ENCODE results near the gene DNAJC18. TPM values are rescaled to one million over a fixed set of nuclear protein-coding genes. Genes with fewer than 3 reads are reported as not detected.

DNAJC18 gene
- total RNA-seq, 1 experiment from 2014 or later = 4.4 TPM

- ChIA-PET CTCF (no interaction called here), POLR2A (ENCODE audit: unreplicated experiment) (interaction anchor here (0.7 kb wide), 1 partner anchor 28 kb away, joined by 15 read pairs; no protein-coding TSS in a partner anchor)
- intact Hi-C loops (cut with micrococcal nuclease) = no loop called here
- no peaks in the 10 kb centered on the region for H3K9me3 ChIP-seq (ENCODE audit: low read length)
- TF ChIP-seq EZH2phosphoT487 (IDR thresholded peaks at IDR 0.05; ENCODE audit: borderline replicate concordance, low read length) (no peak), EZH2 (IDR thresholded peaks at IDR 0.05; ENCODE audit: low read length, unreplicated experiment) (no peak), CTCF (conservative IDR thresholded peaks at IDR 0.05; ENCODE audit: low read depth, low read length) (no peak)
- no peak overlapping the region for H3K4me3 ChIP-seq (ENCODE audit: low read length)
- BruUV-seq (replicated peaks) = no TSS peak
- ATAC-seq (no peak), DNase-seq (no peak)
- H4K20me1 ChIP-seq (ENCODE audit: low read length) = no peaks in the 10 kb centered on the region
- H3K4me2 ChIP-seq (ENCODE audit: low read length) = no peak overlapping the region
- no peaks in the 10 kb centered on the region for H3F3A ChIP-seq (ENCODE audit: low read length, unreplicated experiment)
- H3K9me2 ChIP-seq (replicated peaks; ENCODE audit: low read length) = no peaks in the 10 kb centered on the region
- no peak overlapping the region for H3K9ac ChIP-seq (ENCODE audit: low read length)
- no peaks in the 10 kb centered on the region for H3K79me2 ChIP-seq (ENCODE audit: low read length)
- H2AFZ ChIP-seq (ENCODE audit: low read length) = no peak overlapping the region
- no peaks in the 10 kb centered on the region for H3K36me3 ChIP-seq (ENCODE audit: low read depth, low read length)
- peaks cover 6% of the 10 kb centered on the region; the same call in 1 of the 2 replicates for H3K4me1 ChIP-seq (ENCODE audit: insufficient read depth, low read length)
- no peak overlapping the region for H3K27ac ChIP-seq (ENCODE audit: low read length)
- no peaks in the 10 kb centered on the region for H3K27me3 ChIP-seq (ENCODE audit: low read length)
These were observed 18.5 kb upstream of the DNAJC18 start for GRCh38 chr5:139457653-139458306.

GRCh38 chr5:139457241-139457640, 17.9 kb upstream of the DNAJC18 start:
- TF ChIP-seq EZH2phosphoT487 (IDR thresholded peaks at IDR 0.05; ENCODE audit: borderline replicate concordance, low read length) = no peak
- no peak for TF ChIP-seq EZH2 (IDR thresholded peaks at IDR 0.05; ENCODE audit: low read length, unreplicated experiment)
- TF ChIP-seq CTCF (conservative IDR thresholded peaks at IDR 0.05; ENCODE audit: low read depth, low read length) = no peak
- ChIA-PET CTCF (no interaction called here), POLR2A (ENCODE audit: unreplicated experiment) (no interaction called here)
- no peak overlapping the region for H3K27ac ChIP-seq (ENCODE audit: low read length)
- no peaks in the 10 kb centered on the region for H3K27me3 ChIP-seq (ENCODE audit: low read length)
- no peaks in the 10 kb centered on the region for H3K9me3 ChIP-seq (ENCODE audit: low read length)
- H3K4me3 ChIP-seq (ENCODE audit: low read length) = no peak overlapping the region
- ATAC-seq (no peak), DNase-seq (no peak)
- H2AFZ ChIP-seq (ENCODE audit: low read length) = no peak overlapping the region
- intact Hi-C loops (cut with micrococcal nuclease) = no loop called here
- no peak overlapping the region for H3K9ac ChIP-seq (ENCODE audit: low read length)
- H4K20me1 ChIP-seq (ENCODE audit: low read length) = no peaks in the 10 kb centered on the region
- H3K4me1 ChIP-seq (ENCODE audit: insufficient read depth, low read length) = peaks cover 6% of the 10 kb centered on the region; the same call in 1 of the 2 replicates
- no peaks in the 10 kb centered on the region for H3F3A ChIP-seq (ENCODE audit: low read length, unreplicated experiment)
- no peaks in the 10 kb centered on the region for H3K36me3 ChIP-seq (ENCODE audit: low read depth, low read length)
- no peak overlapping the region for H3K4me2 ChIP-seq (ENCODE audit: low read length)
- no TSS peak for BruUV-seq (replicated peaks)
- no peaks in the 10 kb centered on the region for H3K79me2 ChIP-seq (ENCODE audit: low read length)
- no peaks in the 10 kb centered on the region for H3K9me2 ChIP-seq (replicated peaks; ENCODE audit: low read length)

GRCh38 chr5:139456776-139457175, 17.5 kb upstream of the DNAJC18 start:
- no peaks in the 10 kb centered on the region for H4K20me1 ChIP-seq (ENCODE audit: low read length)
- H3K27ac ChIP-seq (ENCODE audit: low read length) = no peak overlapping the region
- intact Hi-C loops (cut with micrococcal nuclease) = no loop called here
- H2AFZ ChIP-seq (ENCODE audit: low read length) = no peak overlapping the region
- ChIA-PET CTCF (no interaction called here), POLR2A (ENCODE audit: unreplicated experiment) (no interaction called here)
- no peak for TF ChIP-seq EZH2 (IDR thresholded peaks at IDR 0.05; ENCODE audit: low read length, unreplicated experiment)
- no peak for TF ChIP-seq CTCF (conservative IDR thresholded peaks at IDR 0.05; ENCODE audit: low read depth, low read length)
- TF ChIP-seq EZH2phosphoT487 (IDR thresholded peaks at IDR 0.05; ENCODE audit: borderline replicate concordance, low read length) = no peak
- no peak for DNase-seq
- no peaks in the 10 kb centered on the region for H3F3A ChIP-seq (ENCODE audit: low read length, unreplicated experiment)
- H3K4me2 ChIP-seq (ENCODE audit: low read length) = no peak overlapping the region
- ATAC-seq = no peak
- H3K9ac ChIP-seq (ENCODE audit: low read length) = no peak overlapping the region
- H3K9me2 ChIP-seq (replicated peaks; ENCODE audit: low read length) = no peaks in the 10 kb centered on the region
- BruUV-seq (replicated peaks) = no TSS peak
- no peaks in the 10 kb centered on the region for H3K9me3 ChIP-seq (ENCODE audit: low read length)
- H3K79me2 ChIP-seq (ENCODE audit: low read length) = no peaks in the 10 kb centered on the region
- no peak overlapping the region for H3K4me3 ChIP-seq (ENCODE audit: low read length)
- H3K4me1 ChIP-seq (ENCODE audit: insufficient read depth, low read length) = peaks cover 6% of the 10 kb centered on the region; the same call in 1 of the 2 replicates
- no peaks in the 10 kb centered on the region for H3K27me3 ChIP-seq (ENCODE audit: low read length)
- H3K36me3 ChIP-seq (ENCODE audit: low read depth, low read length) = no peaks in the 10 kb centered on the region

Data from PC-3 (cell line).